Memory B cell (primary cell): ENCODE results near the gene DDX23.

ENCODE experiments used
- ATAC-seq: fragments of 150-1000 bp; cut with Tn5 transposase; 2 replicates; pipeline ENCODE4 v1.10.0; 2021; ENCODE audit warnings: low read depth, mild to moderate bottlenecking, moderate library complexity
- DNase-seq, 2 donors: peaks; one replicate each; pipeline ENCODE4 v3.0.0; 2022; ENCODE audit warnings: low spot score in 2 of 2
- H3K27ac Mint-ChIP-seq: one replicate; pipeline ENCODE4 v1.8.0; 2022; ENCODE audit warnings: mild to moderate bottlenecking, moderate library complexity, mixed read lengths
- H3K27me3 Mint-ChIP-seq: one replicate; pipeline ENCODE4 v1.8.0; 2022; ENCODE audit warnings: mixed read lengths
- H3K36me3 Mint-ChIP-seq: one replicate; pipeline ENCODE4 v1.8.0; 2022; ENCODE audit warnings: mild to moderate bottlenecking, mixed read lengths
- H3K4me1 Mint-ChIP-seq: one replicate; pipeline ENCODE4 v1.8.0; 2022; ENCODE audit warnings: mixed read lengths
- H3K4me3 Mint-ChIP-seq: one replicate; pipeline ENCODE4 v1.8.0; 2022; ENCODE audit warnings: mild to moderate bottlenecking, moderate library complexity, mixed read lengths
- H3K9me3 Mint-ChIP-seq: one replicate; pipeline ENCODE4 v1.8.0; 2022; ENCODE audit warnings: mixed read lengths

Gene DDX23

DNA sequence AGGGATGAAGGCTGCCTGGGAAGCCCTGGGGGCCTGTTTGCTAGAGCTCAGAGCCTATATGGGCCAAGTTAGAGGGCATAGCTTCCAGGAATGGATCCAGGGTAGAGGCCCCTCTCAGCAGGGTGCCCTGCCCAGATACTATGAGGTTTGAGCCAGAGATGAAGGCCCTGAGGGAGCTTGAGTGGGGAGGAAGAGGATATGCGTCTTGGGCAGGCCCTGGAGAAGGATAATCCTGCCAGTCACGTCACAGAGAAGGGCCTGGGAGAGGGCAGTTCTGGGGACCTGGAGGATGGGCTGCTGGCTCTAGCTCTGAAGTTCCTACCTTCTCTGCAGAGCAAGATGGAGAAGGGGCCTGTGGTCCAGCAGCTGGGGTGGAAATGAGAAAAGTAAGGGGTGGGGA lies 39.6 kb downstream of the DDX23 start:
- Mint-ChIP-seq H3K9me3 (no peaks in the 10 kb centered on the region), H3K27me3 (peaks cover 12% of the 10 kb centered on the region), H3K4me3 (peak overlapping the region; percentile 27), H3K27ac (no peak overlapping the region), H3K4me1 (peaks cover 18% of the 10 kb centered on the region), H3K36me3 (no peaks in the 10 kb centered on the region)
- DNase-seq (no peak), ATAC-seq (no peak)

DNA sequence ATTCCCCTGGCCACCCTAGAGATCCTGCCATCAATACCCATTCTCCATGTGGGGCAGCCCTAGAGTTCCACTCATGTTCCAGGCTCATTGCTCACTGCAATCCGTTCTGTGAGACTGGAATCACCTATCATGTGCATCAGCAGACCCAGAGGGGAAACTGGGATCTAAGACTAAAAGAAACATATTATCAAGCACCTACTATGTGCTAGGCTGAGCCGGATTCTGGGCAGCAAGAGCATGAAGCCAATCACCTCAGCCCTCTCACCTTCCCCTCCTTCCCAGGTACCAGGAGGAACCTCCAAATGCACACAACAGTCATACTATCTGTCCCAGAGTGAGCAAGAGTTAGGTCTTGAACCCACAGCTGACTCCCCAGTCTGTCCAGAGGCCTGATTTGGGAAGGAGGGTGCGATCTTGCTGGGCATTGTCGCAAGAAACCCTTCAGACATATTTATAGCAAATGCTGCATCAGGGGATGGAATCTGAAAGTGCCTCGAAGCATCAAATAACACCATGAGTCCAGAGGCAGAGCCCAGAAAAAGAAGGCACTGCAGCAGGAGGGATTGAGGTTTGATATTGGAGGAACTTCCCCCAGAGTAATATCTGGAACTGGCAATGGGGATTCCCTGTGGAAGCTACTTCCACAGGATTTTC lies 40.4 kb downstream of the DDX23 start:
- Mint-ChIP-seq H3K36me3 (no peaks in the 10 kb centered on the region), H3K4me3 (no peak overlapping the region), H3K4me1 (peaks cover 17% of the 10 kb centered on the region), H3K9me3 (no peaks in the 10 kb centered on the region), H3K27me3 (peaks cover 7% of the 10 kb centered on the region), H3K27ac (no peak overlapping the region)
- no peak for ATAC-seq
- DNase-seq: no peak

DNA sequence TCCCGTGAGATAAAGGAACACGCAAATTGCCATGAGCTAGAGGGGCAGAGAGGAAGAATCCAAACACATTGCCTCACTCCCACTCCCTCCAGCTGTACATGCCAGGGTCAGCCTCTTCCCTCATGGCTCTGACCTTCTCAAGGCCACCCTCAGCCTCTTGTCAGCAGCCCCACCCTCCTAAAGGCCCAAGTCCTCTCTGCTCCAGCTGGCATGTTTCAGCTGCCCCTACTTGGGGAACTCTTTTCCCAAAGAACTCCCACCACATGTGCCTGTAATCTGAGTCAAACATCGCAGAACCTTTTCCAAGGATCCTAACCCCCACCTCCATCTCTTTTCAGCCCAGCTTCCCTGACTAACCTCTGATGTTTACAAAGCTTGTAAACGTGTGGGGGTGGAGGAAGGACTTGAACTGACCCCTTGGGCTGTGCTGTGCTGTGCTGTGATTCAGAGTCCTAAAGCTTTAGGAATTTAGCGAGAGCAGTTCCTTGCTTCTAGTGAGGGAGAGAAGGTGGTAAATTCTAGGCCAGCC lies 41.0 kb downstream of the DDX23 start:
- Mint-ChIP-seq H3K4me3 (no peak overlapping the region), H3K27ac (no peak overlapping the region), H3K36me3 (no peaks in the 10 kb centered on the region), H3K4me1 (peaks cover 13% of the 10 kb centered on the region), H3K27me3 (peaks cover 3% of the 10 kb centered on the region), H3K9me3 (no peaks in the 10 kb centered on the region)
- ATAC-seq (no peak), DNase-seq (no peak)

GRCh38 chr12:48807981-48808380 lies 44.0 kb downstream of the DDX23 start:
- DNase-seq (no peak), ATAC-seq (no peak)
- peaks cover 2% of the 10 kb centered on the region for H3K27me3 Mint-ChIP-seq
- H3K9me3 Mint-ChIP-seq: no peaks in the 10 kb centered on the region
- H3K27ac Mint-ChIP-seq: no peak overlapping the region
- H3K4me3 Mint-ChIP-seq: no peak overlapping the region
- no peaks in the 10 kb centered on the region for H3K4me1 Mint-ChIP-seq
- no peaks in the 10 kb centered on the region for H3K36me3 Mint-ChIP-seq

DNA sequence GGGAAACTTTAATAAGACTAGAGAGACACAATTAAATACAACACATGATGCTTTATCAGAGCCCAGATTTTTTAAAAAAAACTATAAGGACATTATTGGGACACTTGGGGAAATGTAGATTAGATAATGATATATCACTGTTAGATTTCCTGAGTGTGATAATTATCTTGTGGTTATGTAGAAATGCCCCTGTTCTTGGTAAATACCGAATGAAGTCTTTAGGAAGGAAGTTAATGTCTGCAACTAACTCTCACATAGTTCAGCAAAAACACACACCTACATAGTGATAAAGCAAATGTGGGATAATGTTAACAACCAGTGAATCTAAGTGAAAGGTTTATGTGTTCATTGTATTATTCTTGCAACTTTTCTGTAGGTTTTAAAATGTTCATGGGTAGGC lies 48.3 kb downstream of the DDX23 start:
- ATAC-seq (no peak), DNase-seq (no peak)
- H3K27ac Mint-ChIP-seq: no peak overlapping the region
- no peaks in the 10 kb centered on the region for H3K9me3 Mint-ChIP-seq
- H3K4me3 Mint-ChIP-seq: no peak overlapping the region
- peaks cover 7% of the 10 kb centered on the region for H3K27me3 Mint-ChIP-seq
- H3K36me3 Mint-ChIP-seq: no peaks in the 10 kb centered on the region
- H3K4me1 Mint-ChIP-seq: no peaks in the 10 kb centered on the region

DNA sequence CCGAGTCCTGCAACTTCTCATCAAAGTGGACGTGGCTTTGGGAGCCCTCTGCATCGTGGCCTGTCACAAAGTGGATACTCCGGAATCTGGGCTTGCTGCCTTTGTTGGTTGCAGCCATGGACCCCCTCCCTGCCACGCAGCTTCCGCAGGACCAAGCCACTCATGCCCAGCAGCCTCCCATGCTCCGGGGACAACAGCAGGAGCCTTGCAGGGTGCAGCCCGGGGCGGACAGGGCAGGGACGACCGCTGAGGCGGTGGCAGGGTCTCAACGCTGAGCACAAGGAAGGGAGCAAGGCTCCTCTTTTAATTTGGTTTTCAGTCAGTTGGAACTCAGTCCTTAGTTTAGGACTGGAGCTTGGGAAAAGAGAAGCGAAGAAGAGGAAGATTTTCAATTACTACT lies 51.0 kb downstream of the DDX23 start:
- H3K27ac Mint-ChIP-seq: no peak overlapping the region
- no peaks in the 10 kb centered on the region for H3K36me3 Mint-ChIP-seq
- DNase-seq: no peak
- no peaks in the 10 kb centered on the region for H3K9me3 Mint-ChIP-seq
- no peak overlapping the region for H3K4me3 Mint-ChIP-seq
- ATAC-seq: no peak
- H3K4me1 Mint-ChIP-seq: peaks cover under 1% of the 10 kb centered on the region
- H3K27me3 Mint-ChIP-seq: peaks cover 7% of the 10 kb centered on the region

- Mint-ChIP-seq H3K36me3 (no peaks in the 10 kb centered on the region), H3K4me3 (no peak overlapping the region), H3K9me3 (no peaks in the 10 kb centered on the region), H3K4me1 (peaks cover 4% of the 10 kb centered on the region), H3K27ac (no peak overlapping the region), H3K27me3 (peaks cover 7% of the 10 kb centered on the region)
- ATAC-seq (no peak), DNase-seq (no peak)
Measured at GRCh38 chr12:48800457-48800856, 51.5 kb downstream of the DDX23 start.

- Mint-ChIP-seq H3K9me3 (no peaks in the 10 kb centered on the region), H3K4me3 (no peak overlapping the region), H3K27me3 (peaks cover 14% of the 10 kb centered on the region), H3K4me1 (peaks cover 10% of the 10 kb centered on the region), H3K36me3 (no peaks in the 10 kb centered on the region), H3K27ac (no peak overlapping the region)
- ATAC-seq (no peak), DNase-seq (no peak)
Measured at GRCh38 chr12:48796976-48797375, 55.0 kb downstream of the DDX23 start.

DNA sequence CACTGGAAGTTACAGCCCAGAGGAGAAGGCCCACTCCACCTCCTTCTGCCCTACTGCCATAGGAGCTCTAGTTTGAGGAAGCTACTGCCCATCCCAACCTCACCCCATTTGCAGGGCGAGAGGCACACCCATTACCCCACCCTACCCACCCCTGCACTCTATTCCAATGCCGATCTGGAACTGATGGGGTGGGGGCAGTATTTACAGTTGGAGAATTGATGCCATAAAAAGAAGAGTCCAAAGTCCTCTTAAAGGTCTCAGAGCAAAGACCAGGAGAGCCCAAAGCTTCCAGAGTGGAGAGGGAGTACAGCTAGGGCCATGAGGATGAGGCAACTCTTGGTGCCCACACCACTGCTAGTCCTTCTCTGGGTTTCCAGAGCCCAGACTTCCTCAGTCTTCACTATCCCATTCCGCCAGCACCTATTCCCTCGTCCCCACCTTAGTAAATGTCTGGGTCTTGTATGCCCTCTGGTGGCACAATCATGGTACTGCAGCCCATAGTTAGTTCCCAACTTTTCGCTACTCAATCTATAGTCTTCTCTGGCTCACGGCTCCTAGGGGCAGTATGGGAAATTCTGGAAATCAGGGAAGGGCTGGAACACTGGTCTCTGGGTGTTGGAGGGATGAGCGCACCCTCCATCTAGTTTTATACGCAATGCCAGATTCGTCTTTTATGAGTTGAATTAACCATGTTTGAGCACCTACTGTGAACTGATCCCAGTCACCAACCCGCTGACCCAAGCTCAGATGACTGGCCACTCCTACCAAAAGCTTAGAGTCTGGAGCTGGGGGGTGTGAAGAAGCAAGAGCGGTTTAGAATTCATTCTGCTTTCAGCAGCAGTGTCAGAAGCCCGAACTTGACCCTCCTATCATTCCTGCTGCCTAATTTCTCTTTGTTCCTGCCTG lies 56.2 kb downstream of the DDX23 start:
- H3K9me3 Mint-ChIP-seq: no peaks in the 10 kb centered on the region
- DNase-seq (peak; percentile 59 to 63), ATAC-seq (peak; percentile 59)
- H3K27ac Mint-ChIP-seq: no peak overlapping the region
- peaks cover 16% of the 10 kb centered on the region for H3K27me3 Mint-ChIP-seq
- H3K36me3 Mint-ChIP-seq: no peaks in the 10 kb centered on the region
- no peak overlapping the region for H3K4me3 Mint-ChIP-seq
- peaks cover 10% of the 10 kb centered on the region for H3K4me1 Mint-ChIP-seq

- H3K9me3 Mint-ChIP-seq: no peaks in the 10 kb centered on the region
- H3K4me1 Mint-ChIP-seq: peaks cover 14% of the 10 kb centered on the region
- H3K36me3 Mint-ChIP-seq: no peaks in the 10 kb centered on the region
- DNase-seq (no peak), ATAC-seq (no peak)
- H3K27ac Mint-ChIP-seq: peak overlapping the region; percentile 68
- H3K4me3 Mint-ChIP-seq: no peak overlapping the region
- peaks cover 17% of the 10 kb centered on the region for H3K27me3 Mint-ChIP-seq
Measured at GRCh38 chr12:48794870-48795269, 57.1 kb downstream of the DDX23 start.

DNA sequence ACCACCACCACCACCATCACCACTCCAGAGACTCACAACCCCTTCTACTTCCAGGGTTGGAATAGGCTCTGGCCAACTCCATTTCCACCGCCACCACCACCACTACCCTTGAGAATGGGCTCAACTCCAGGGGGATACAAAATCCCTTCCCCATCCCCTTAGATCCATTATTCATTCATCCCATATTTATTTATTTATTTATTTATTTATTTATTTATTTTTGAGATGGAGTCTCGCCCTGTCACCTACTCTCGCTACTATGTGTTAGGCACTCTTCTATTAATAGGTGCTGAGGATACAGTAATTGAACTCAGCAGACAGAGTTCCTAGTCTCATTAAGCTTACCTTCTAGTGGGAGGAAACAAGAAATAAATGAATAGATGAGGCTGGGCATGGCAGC lies 58.3 kb downstream of the DDX23 start:
- ATAC-seq (no peak), DNase-seq (no peak)
- Mint-ChIP-seq H3K4me3 (no peak overlapping the region), H3K27me3 (peaks cover 20% of the 10 kb centered on the region), H3K36me3 (no peaks in the 10 kb centered on the region), H3K9me3 (no peaks in the 10 kb centered on the region), H3K4me1 (peaks cover 19% of the 10 kb centered on the region), H3K27ac (no peak overlapping the region)

- DNase-seq: no peak
- Mint-ChIP-seq H3K36me3 (no peaks in the 10 kb centered on the region), H3K4me3 (peak overlapping the region; percentile 86), H3K27ac (peak overlapping the region; percentile 65), H3K9me3 (no peaks in the 10 kb centered on the region), H3K27me3 (peaks cover 35% of the 10 kb centered on the region), H3K4me1 (peaks cover 14% of the 10 kb centered on the region)
- no peak for ATAC-seq
Measured at GRCh38 chr12:48789858-48790326, 62.1 kb downstream of the DDX23 start.

DNA sequence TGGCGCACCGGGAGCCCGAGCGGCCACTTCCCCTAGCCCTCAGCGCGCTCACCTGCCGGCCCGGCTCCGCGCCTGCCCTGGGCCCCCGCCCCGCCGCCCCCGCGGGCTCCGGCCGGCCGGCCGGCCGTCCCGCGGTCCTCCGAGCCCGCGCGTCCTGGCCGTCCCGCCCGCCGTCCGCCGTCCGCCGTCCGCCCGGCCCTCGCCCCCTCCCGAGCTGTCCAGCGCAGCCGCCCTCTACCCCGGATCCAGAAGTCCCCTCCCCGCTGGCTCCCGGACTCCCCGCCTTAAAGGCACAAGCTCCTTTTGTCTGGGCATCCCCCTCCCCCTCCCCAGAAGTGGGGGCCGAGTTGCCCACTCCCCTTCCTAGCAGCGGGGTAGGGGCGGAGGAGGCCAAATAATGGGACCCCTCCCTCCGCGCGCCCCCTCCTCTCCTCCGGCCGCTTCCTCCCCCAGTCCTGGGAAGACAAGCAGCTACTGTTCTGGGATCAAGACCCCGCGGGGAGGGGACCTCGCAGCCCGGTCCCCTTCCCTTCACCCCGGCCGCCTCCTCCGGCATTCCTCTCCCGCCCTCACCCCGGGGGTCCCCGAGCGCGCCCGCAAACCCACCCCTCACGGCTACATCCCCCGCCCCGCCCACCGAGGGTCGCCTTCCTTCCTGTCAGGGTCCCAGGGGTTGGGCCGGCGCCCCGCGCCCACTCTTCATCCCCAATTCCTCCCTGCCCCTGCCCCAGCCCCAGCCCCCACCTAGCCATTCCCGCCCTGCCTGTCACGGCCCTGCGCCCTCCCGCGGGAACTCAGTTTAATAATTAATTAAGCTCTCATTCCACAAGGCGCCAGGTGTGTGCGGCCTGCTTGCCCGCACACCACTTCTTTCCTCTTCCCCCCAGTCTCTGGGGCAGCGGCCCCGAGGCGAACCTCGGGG lies 62.8 kb downstream of the DDX23 start, which contains the start of gene ADCY6:
TSS of gene ADCY6 (minus strand) at position 236 of the 922 bp plus-strand sequence. CDS start 5,655 bp downstream, outside the sequence.
- Mint-ChIP-seq H3K36me3 (no peaks in the 10 kb centered on the region), H3K4me1 (peaks cover 12% of the 10 kb centered on the region), H3K4me3 (peak within 1 kb of the TSS; percentile 86), H3K27me3 (peaks cover 35% of the 10 kb centered on the region), H3K9me3 (no peaks in the 10 kb centered on the region), H3K27ac (peak within 1 kb of the TSS; percentile 65)
- no peak for DNase-seq
- no peak for ATAC-seq
